Measurements from ENCODE around the gene FARS2. TPM values are rescaled to one million over a fixed set of nuclear protein-coding genes. Genes with fewer than 3 reads are reported as not detected.

The FARS2 gene
- total RNA-seq, 1 experiment from 2014 or later: 13.8 TPM

- Histone ChIP-seq H4K20me1 (ENCODE audit: insufficient read depth) (no peaks in the 10 kb centered on the region), H3K4me1 (ENCODE audit: control insufficient read depth in 1 of 2, insufficient read depth in 2 of 2, low read length in 2 of 2) (peaks cover 0 to 8% of the 10 kb centered on the region in 2 experiments; a peak in 1 of 4 replicates), H3K9me3 (ENCODE audit: control insufficient read depth in 1 of 2, insufficient read depth in 1 of 2, low read depth in 1 of 2, low read length in 2 of 2) (no peaks in the 10 kb centered on the region), H3K9ac (ENCODE audit: low read length) (no peak overlapping the region), H3K27ac (ENCODE audit: low read depth, low read length) (no peak overlapping the region), H3K9me2 (ENCODE audit: insufficient read depth) (no peaks in the 10 kb centered on the region), H3K79me2 (ENCODE audit: insufficient read depth, low read length) (no peaks in the 10 kb centered on the region), H3K27me3 (ENCODE audit: insufficient read depth, low read length) (no peaks in the 10 kb centered on the region), H3K4me2 (ENCODE audit: low read length) (no peak overlapping the region), H3K36me3 (ENCODE audit: control insufficient read depth in 1 of 2, insufficient read depth in 2 of 2, low read length in 2 of 2) (no peaks in the 10 kb centered on the region), H2AFZ (ENCODE audit: low read depth, low read length, poor library complexity, severe bottlenecking) (no peak overlapping the region), H3K4me3 (replicated peaks in 1 of 2; ENCODE audit: low read depth in 1 of 2, low read length in 2 of 2) (no peak overlapping the region)
- RAD21 ChIA-PET (ENCODE audit: low non-redundant PET in 1 of 2, low total read pairs in 2 of 2, uncharacterized antibody in 2 of 2, unreplicated experiment in 2 of 2): no interaction called here
- BruUV-seq (replicated peaks): no TSS peak
- DNase-seq (ENCODE audit: low read depth, low spot score): no peak
- POLR2A ChIA-PET: no interaction called here
- intact Hi-C loops (cut with micrococcal nuclease): no loop called here
- CTCF ChIA-PET: no interaction called here
- TF ChIP-seq FOSL1 (IDR thresholded peaks at IDR 0.05; ENCODE audit: low read depth): no peak
- TF ChIP-seq ZNF274 (IDR thresholded peaks at IDR 0.05; ENCODE audit: low read depth, low read length): no peak
- no peak for TF ChIP-seq POLR2A (IDR thresholded peaks at IDR 0.05; ENCODE audit: borderline replicate concordance, extremely low read depth, insufficient read depth, insufficient read length)
- TF ChIP-seq YY1 (IDR thresholded peaks at IDR 0.05; ENCODE audit: extremely low read depth, insufficient replicate concordance, low read depth, low read length): no peak
- TF ChIP-seq RAD21 (IDR thresholded peaks at IDR 0.05; ENCODE audit: low read depth): no peak
- no peak for TF ChIP-seq POLR2AphosphoS5 (IDR thresholded peaks at IDR 0.05; ENCODE audit: low read depth, low read length)
- no peak for TF ChIP-seq CBX3 (IDR thresholded peaks at IDR 0.05; ENCODE audit: low read depth)
- TF ChIP-seq SP1 (IDR thresholded peaks at IDR 0.05; ENCODE audit: low read depth): no peak
- TF ChIP-seq CTCF (IDR thresholded peaks at IDR 0.05 in 2 of 3, conservative IDR thresholded peaks at IDR 0.05 in 1 of 3; ENCODE audit: borderline replicate concordance in 1 of 3, insufficient read depth in 1 of 3, low read depth in 2 of 3, low read length in 2 of 3): no peak
- TF ChIP-seq CEBPB (IDR thresholded peaks at IDR 0.05; ENCODE audit: low read depth): no peak
- TF ChIP-seq ZBTB33 (IDR thresholded peaks at IDR 0.05; ENCODE audit: extremely low read depth, insufficient replicate concordance, low read length): no peak
- TF ChIP-seq REST (IDR thresholded peaks at IDR 0.05; ENCODE audit: low read depth): no peak
- ATAC-seq: no peak
Observed at GRCh38 chr6:5753209-5753608, 491.9 kb downstream of the FARS2 start.

Measured in HCT116 (cell line).